Activated CD4-positive, alpha-beta T cell treated with anti-CD3 and anti-CD28 coated beads, Interleukin-2, amount 10 ng/mL, durations not matched to agents 7 days and 5 days (primary cell): Measurements from ENCODE around the gene FUT4. TPM values are rescaled to one million over a fixed set of nuclear protein-coding genes. Genes with fewer than 3 reads are reported as not detected.

Source experiments
- CTCF ChIA-PET: fragments of 350-600 bp; sonication (Branson Sonifier 250); formaldehyde crosslinking; loops from one replicate; lab custom pipeline; 2021; ENCODE audit warnings: antibody characterized with exemption; lab: Charles Lee
- POLR2A ChIA-PET: fragments of 350-600 bp; sonication (Branson Sonifier 250); formaldehyde crosslinking; loops from one replicate; lab custom pipeline; 2021; ENCODE audit warnings: antibody characterized with exemption; lab: Charles Lee
- DNase-seq: peaks from one replicate; pipeline ENCODE4 v3.0.0-alpha.2; 2020
- H3K27ac Mint-ChIP-seq: one replicate; pipeline ENCODE4 v1.8.0; 2021; ENCODE audit warnings: mild to moderate bottlenecking, moderate library complexity, mixed read lengths
- H3K27me3 Mint-ChIP-seq: one replicate; pipeline ENCODE4 v1.8.0; 2021; ENCODE audit warnings: mixed read lengths
- H3K36me3 Mint-ChIP-seq: one replicate; pipeline ENCODE4 v1.8.0; 2021; ENCODE audit warnings: low read depth, mixed read lengths
- H3K4me1 Mint-ChIP-seq: one replicate; pipeline ENCODE4 v1.8.0; 2021; ENCODE audit warnings: mixed read lengths
- H3K4me3 Mint-ChIP-seq: one replicate; pipeline ENCODE4 v1.8.0; 2021; ENCODE audit warnings: mild to moderate bottlenecking, moderate library complexity, mixed read lengths
- H3K9me3 Mint-ChIP-seq: one replicate; pipeline ENCODE4 v1.8.0; 2021; ENCODE audit warnings: mixed read lengths
- total RNA-seq, 2 experiments: library from RNA; stranded (reverse); gene quantifications; one replicate each; pipeline ENCODE4 v1.2.3, GENCODE V29; 2021

The FUT4 gene
- total RNA-seq, 2 experiments from 2014 or later = 7.1 to 7.8 TPM

DNA sequence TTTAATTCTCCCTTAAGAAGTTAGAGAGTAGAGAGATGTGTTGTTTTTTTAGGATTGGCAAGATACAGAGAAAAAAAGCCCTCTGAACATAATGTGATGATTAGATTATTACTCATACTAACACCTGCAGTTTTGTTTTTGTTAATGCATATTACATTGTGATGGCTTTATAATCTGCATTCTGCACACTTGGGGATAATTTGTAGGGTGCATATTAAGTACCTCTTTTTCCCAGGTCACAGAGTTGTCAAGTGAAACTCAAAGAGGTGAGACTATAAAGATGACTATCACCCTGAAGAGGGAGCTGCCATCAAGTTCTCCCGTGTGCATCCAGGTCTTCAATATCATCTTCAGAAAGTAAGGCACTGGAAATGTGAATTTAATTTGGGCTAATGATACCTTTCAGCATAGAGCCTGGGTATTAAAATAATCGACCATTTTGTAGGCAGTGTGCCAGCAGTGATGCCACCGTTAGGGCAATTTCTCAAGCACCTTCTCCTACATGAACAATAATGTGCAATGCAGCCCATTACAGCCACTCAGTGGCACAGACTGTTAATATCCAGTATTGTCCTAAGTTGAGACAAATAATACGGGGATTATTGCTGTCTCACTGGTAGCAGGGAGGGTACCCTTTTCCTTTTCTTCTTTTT, 39.6 kb downstream of the FUT4 start:
- no peaks in the 10 kb centered on the region for H3K36me3 Mint-ChIP-seq
- H3K4me1 Mint-ChIP-seq = no peaks in the 10 kb centered on the region
- CTCF ChIA-PET = no interaction called here
- H3K4me3 Mint-ChIP-seq = no peak overlapping the region
- DNase-seq = no peak
- POLR2A ChIA-PET = no interaction called here
- no peaks in the 10 kb centered on the region for H3K27me3 Mint-ChIP-seq
- H3K9me3 Mint-ChIP-seq = no peaks in the 10 kb centered on the region
- H3K27ac Mint-ChIP-seq = no peak overlapping the region

DNA sequence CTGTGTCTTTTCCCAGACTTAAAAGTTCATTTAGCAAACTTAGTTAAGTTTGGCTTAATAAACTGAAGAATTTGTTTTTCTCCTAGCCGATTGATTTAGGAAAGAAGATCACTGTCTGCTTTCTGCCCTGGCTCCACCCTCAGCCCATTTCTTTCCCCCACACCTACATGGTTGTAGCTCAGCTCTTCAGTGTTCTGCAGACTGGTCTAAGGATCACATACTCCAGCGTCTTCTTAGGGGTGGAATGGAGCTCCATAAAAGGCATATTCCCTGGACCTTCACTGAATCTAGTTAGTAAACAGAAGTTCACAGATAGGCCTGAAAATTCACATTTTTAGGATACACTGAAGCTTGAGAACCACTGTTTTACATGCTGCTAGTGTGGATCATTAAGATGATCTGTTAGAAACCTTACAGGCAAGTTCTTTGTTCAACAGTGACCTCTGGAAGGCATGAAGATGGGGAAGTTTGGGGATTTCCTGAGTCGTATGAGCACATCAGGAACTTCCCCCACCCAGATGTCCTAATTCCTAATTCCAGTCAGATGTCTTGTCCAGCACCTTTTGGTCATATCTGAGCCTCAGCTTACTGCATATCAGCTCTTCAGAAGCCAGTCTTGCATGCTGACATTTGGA, 40.3 kb downstream of the FUT4 start:
- Mint-ChIP-seq H3K9me3 (no peaks in the 10 kb centered on the region), H3K4me3 (no peak overlapping the region)

DNA sequence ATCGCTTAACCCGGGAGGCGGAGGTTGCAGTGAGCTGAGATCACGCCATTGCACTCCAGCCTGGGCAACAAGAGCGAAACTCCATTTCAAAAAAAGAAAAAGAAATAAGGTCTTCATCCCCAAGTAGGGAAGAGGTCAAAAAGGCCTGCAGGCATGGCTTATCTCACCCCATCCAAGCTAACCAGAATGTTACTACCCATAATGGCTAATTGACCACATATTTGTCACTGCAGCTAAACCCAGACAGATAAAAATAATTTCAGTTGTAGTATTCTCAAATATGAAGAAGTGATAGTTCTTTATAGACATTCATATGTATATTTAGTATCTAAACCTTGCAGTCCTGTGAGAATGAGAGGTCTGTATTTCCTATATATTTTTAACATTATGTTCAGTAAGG, 41.3 kb downstream of the FUT4 start:
- CTCF ChIA-PET = no interaction called here
- H3K27ac Mint-ChIP-seq = no peak overlapping the region
- H3K9me3 Mint-ChIP-seq = no peaks in the 10 kb centered on the region
- H3K27me3 Mint-ChIP-seq = no peaks in the 10 kb centered on the region
- H3K36me3 Mint-ChIP-seq = no peaks in the 10 kb centered on the region
- DNase-seq = no peak
- no peak overlapping the region for H3K4me3 Mint-ChIP-seq
- no peaks in the 10 kb centered on the region for H3K4me1 Mint-ChIP-seq
- POLR2A ChIA-PET = no interaction called here

More for the DNA sequence above, 40.3 kb downstream of the FUT4 start:
- Mint-ChIP-seq H3K36me3 (no peaks in the 10 kb centered on the region), H3K4me1 (no peaks in the 10 kb centered on the region), H3K27me3 (no peaks in the 10 kb centered on the region), H3K27ac (no peak overlapping the region)
- no peak for DNase-seq
- POLR2A ChIA-PET = no interaction called here
- CTCF ChIA-PET = no interaction called here

DNA sequence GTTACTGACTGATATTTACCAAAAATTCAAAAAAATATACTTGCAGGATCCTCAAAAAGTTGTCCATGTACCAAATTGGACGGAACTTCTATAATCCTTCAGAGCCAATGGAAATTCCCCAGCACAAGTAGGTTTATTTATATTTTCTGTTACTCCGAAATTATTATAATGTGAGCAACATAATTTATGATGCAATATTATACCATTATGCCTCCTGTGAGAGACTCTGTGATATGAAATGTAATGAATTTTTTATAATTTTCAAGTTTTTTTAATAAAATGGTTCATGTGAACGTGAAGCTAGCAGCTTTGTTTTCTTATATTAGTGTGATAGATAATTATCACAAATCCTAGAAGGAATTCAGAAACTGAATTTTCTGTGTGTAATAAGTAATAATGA, 41.7 kb downstream of the FUT4 start:
- no peak for DNase-seq
- Mint-ChIP-seq H3K27ac (no peak overlapping the region), H3K27me3 (no peaks in the 10 kb centered on the region), H3K4me1 (no peaks in the 10 kb centered on the region), H3K4me3 (no peak overlapping the region), H3K9me3 (no peaks in the 10 kb centered on the region), H3K36me3 (no peaks in the 10 kb centered on the region)
- ChIA-PET POLR2A (no interaction called here), CTCF (no interaction called here)

DNA sequence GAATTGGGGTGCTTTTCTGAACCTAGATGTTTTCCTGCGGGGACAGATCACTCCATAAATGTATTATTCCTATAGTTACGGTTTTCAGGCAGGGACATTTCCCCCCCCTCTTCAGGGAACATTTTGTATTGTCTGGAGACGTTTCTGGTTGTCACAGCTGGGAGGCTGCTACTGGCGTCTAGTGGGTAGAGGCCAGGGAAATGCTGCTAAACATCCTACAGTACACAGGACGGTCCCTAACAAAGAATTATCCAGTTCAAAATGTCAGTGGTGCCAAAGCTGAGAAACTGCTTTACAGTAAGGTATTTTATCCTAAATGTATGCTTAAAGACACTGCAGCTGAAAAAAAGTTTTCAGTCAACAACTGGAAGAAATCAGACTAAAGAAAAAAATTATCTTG, 42.8 kb downstream of the FUT4 start:
- DNase-seq = no peak
- CTCF ChIA-PET = no interaction called here
- Mint-ChIP-seq H3K9me3 (no peaks in the 10 kb centered on the region), H3K36me3 (no peaks in the 10 kb centered on the region), H3K4me3 (no peak overlapping the region), H3K4me1 (no peaks in the 10 kb centered on the region), H3K27ac (no peak overlapping the region), H3K27me3 (no peaks in the 10 kb centered on the region)
- POLR2A ChIA-PET = no interaction called here

DNA sequence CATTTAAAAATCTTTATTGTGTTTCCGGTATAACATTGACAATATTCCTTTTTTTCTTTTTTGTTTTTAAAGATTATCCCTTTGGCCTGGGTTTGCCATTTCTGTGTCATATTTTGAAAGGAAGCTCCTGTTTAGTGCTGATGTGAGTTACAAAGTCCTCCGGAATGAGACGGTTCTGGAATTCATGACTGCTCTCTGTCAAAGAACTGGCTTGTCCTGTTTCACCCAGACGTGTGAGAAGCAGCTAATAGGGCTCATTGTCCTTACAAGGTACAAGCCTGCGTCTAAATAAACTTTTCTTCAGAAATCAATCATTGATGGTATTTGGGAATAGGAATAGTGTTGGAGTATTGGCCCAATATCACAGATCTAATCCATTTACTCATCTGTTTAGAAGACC, 43.3 kb downstream of the FUT4 start:
- Mint-ChIP-seq H3K9me3 (no peaks in the 10 kb centered on the region), H3K27me3 (no peaks in the 10 kb centered on the region), H3K4me3 (no peak overlapping the region), H3K36me3 (no peaks in the 10 kb centered on the region), H3K27ac (no peak overlapping the region), H3K4me1 (no peaks in the 10 kb centered on the region)
- ChIA-PET CTCF (no interaction called here), POLR2A (no interaction called here)
- no peak for DNase-seq

DNA sequence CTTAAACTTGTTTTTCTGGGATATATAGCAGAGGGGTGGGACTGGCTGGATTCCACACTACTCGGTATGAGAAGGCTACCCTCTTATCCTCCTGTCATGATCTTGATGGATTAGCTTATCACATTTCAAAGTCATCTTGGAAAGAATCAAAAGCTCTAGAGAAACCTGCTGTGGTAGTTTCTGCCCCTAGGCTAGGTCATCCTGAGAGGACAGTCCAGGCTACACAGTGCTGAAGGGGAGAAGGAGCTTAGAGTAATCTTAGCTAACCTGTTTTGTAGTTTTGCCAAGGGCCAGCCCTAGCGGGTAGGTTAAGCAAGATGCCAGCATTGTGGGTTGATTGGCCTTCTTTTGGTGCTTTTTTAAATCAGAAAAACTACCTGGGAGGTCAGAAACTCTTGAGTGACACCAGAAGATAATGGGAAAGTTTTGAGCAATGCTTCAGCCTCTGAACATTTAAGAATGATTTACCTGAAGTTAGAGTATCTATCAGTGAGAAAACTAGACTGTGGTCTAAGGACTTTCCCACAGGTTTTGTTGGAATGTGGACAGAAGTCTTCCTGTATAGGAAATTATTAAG, 44.7 kb downstream of the FUT4 start:
- H3K27me3 Mint-ChIP-seq = no peaks in the 10 kb centered on the region
- no peaks in the 10 kb centered on the region for H3K9me3 Mint-ChIP-seq
- no peaks in the 10 kb centered on the region for H3K4me1 Mint-ChIP-seq
- H3K27ac Mint-ChIP-seq = no peak overlapping the region
- no peaks in the 10 kb centered on the region for H3K36me3 Mint-ChIP-seq
- H3K4me3 Mint-ChIP-seq = no peak overlapping the region
- CTCF ChIA-PET = interaction anchor here (1.3 kb wide), 1 partner anchor 10 kb away, joined by 3 read pairs; no protein-coding TSS in a partner anchor
- POLR2A ChIA-PET = no interaction called here
- no peak for DNase-seq

DNA sequence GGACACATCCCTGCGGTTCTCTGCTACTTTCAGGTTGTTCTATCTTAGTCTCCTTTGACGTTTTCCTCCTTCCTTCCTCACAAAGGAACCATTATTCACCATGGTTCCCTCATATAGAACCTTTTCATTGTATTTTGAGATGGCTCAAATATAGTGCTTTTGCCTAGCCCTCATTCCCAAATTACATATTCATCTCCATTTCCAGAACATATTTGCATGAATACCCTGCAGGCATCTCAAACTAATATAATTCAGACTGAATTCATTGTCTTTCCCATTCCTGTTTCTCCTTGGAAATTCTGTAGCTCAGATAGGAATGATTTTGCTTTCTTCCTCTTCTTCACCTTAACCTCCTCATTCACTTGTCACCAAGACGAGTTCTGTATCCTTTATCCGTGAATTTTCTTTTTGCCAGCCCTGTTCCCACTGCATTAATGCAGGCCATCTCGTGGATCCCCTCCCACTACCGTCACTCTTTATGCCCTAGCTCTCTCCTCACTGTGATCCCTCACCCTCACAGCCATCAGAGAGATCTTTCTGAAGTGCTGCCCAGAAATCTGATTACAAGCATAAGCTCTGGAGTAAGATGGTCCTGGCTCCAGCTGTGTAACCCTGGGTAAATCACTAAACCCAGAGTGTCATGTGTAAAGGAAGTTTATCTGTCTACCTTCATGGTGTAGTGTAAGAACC, 46.8 kb downstream of the FUT4 start:
- no peak overlapping the region for H3K27ac Mint-ChIP-seq
- H3K27me3 Mint-ChIP-seq = no peaks in the 10 kb centered on the region
- H3K36me3 Mint-ChIP-seq = no peaks in the 10 kb centered on the region
- no peak for DNase-seq
- H3K4me1 Mint-ChIP-seq = no peaks in the 10 kb centered on the region
- POLR2A ChIA-PET = no interaction called here
- no peak overlapping the region for H3K4me3 Mint-ChIP-seq
- no peaks in the 10 kb centered on the region for H3K9me3 Mint-ChIP-seq
- CTCF ChIA-PET = interaction anchor here (0.6 kb wide), 1 partner anchor 22 kb away, joined by 4 read pairs; no protein-coding TSS in a partner anchor

DNA sequence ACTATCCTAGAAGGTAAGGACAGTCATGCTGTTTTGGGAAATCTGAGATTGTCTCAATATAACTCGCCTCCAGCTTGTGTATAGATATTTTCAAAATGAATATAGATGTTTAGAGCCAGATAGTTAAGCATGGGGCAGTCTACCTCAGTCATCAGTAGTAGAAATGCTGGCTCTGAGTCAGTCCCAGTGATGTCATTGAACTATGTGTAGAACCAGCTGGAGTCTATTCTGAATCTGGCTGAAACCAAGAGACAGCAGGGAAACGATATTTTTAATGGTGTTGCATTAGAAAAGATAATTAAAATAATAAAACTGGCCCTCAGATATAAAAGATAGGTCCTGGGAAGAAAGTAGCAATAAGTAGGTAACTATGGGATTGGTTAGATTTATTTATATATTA, 49.3 kb downstream of the FUT4 start:
- H3K36me3 Mint-ChIP-seq = no peaks in the 10 kb centered on the region
- ChIA-PET POLR2A (no interaction called here), CTCF (no interaction called here)

DNA sequence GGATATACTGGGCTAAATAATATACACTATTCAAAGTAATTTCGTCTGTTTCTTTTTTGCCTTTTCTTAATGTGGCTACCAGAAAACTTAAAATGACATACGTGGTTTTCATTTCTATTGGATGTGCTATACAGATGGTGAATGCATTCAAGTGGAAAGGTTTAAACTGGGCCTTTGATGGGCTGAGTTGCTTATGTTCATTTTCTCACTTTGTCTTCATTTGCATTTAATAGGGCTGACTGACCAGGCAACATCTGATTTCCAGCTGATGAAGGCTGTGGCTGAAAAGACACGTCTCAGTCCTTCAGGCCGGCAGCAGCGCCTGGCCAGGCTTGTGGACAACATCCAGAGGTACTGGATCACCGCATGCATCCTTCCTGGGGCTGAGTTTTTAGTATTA, 51.4 kb downstream of the FUT4 start:
- Mint-ChIP-seq H3K27me3 (no peaks in the 10 kb centered on the region), H3K9me3 (no peaks in the 10 kb centered on the region), H3K4me3 (no peak overlapping the region), H3K36me3 (no peaks in the 10 kb centered on the region), H3K4me1 (no peaks in the 10 kb centered on the region), H3K27ac (no peak overlapping the region)
- ChIA-PET POLR2A (no interaction called here), CTCF (no interaction called here)
- no peak for DNase-seq

More for the DNA sequence above, 49.3 kb downstream of the FUT4 start:
- Mint-ChIP-seq H3K4me3 (no peak overlapping the region), H3K4me1 (no peaks in the 10 kb centered on the region), H3K9me3 (no peaks in the 10 kb centered on the region), H3K27ac (no peak overlapping the region), H3K27me3 (no peaks in the 10 kb centered on the region)
- DNase-seq = no peak

DNA sequence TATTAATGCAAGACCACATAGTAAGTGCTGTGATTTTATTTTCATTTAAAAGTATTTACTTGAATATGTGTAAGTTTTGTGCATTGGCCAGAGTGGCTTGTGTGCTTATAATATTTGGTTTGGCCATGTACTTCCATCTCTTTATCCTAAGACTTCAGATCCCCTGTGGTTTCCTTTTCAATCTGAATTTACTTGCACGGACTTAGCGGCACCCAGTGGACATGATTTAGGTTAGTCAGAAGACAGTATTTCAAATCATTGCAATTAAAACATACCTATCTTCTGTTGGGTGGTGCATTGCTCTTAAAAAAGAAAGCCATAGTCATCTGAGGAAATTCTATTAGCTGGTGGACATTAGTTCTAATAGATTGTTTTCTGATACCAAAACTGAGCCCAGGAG, 54.2 kb downstream of the FUT4 start:
- H3K4me1 Mint-ChIP-seq = no peaks in the 10 kb centered on the region
- ChIA-PET CTCF (interaction anchor here (1.1 kb wide), 1 partner anchor 10 kb away, joined by 3 read pairs; no protein-coding TSS in a partner anchor), POLR2A (no interaction called here)
- no peaks in the 10 kb centered on the region for H3K9me3 Mint-ChIP-seq
- no peak for DNase-seq
- H3K36me3 Mint-ChIP-seq = no peaks in the 10 kb centered on the region
- no peaks in the 10 kb centered on the region for H3K27me3 Mint-ChIP-seq
- no peak overlapping the region for H3K4me3 Mint-ChIP-seq
- no peak overlapping the region for H3K27ac Mint-ChIP-seq
